ENCODE measurements around the gene RAET1E. TPM values are rescaled to one million over a fixed set of nuclear protein-coding genes. Genes with fewer than 3 reads are reported as not detected.

The RAET1E gene
- total RNA-seq, 1 donor from 2014 or later, result not detected

Other genes with a start within 250 kb of the RAET1E start
- gene KATNA1, start 249.4 kb downstream of the RAET1E start, total RNA-seq, result 22.2 and 22.4 TPM in 2 replicates
- gene LATS1, start 180.0 kb downstream of the RAET1E start, total RNA-seq, result 41.6 and 43.5 TPM in 2 replicates
- gene NUP43, start 151.6 kb downstream of the RAET1E start, total RNA-seq, result 68.3 and 70.4 TPM in 2 replicates
- 74.5 and 85.9 TPM in 2 replicates for gene PCMT1, start 148.4 kb downstream of the RAET1E start, total RNA-seq
- gene LRP11, start 33.8 kb downstream of the RAET1E start, total RNA-seq, result 2.8 and 2.9 TPM in 2 replicates
- not detected in 2 replicates for gene RAET1G, start 25.0 kb upstream of the RAET1E start, total RNA-seq
- 1.8 and 2.9 TPM in 2 replicates for gene ULBP2, start 43.9 kb upstream of the RAET1E start, total RNA-seq
- 2.0 and 2.2 TPM in 2 replicates for gene ULBP1, start 65.8 kb upstream of the RAET1E start, total RNA-seq
- gene RAET1L, start 127.4 kb upstream of the RAET1E start, total RNA-seq, result not detected in 2 replicates
- gene ULBP3, start 171.0 kb upstream of the RAET1E start, total RNA-seq, result 0.81 and 0.98 TPM in 2 replicates
- 0.15 TPM in 1 of 2 replicates, not detected in the other for gene PPP1R14C, start 244.9 kb upstream of the RAET1E start, total RNA-seq